Measurements from ENCODE around the gene FAM76A.

- TF ChIP-seq EZH2 (IDR thresholded peaks at IDR 0.05) (no peak), POLR2AphosphoS5 (IDR thresholded peaks at IDR 0.05; ENCODE audit: borderline replicate concordance, low read depth, low read length) (no peak)
Measured at GRCh38 chr1:27785781-27786455, 60.2 kb downstream of the FAM76A start.
